Astrocyte (in vitro differentiated cells and primary cell): ENCODE results near the gene SLC25A12.

Experiments used
- CTCF ChIP-seq: IDR thresholded peaks from 2 replicates; pipeline ENCODE4 v1.5.1; 2011; ENCODE audit warnings: low read depth, mild to moderate bottlenecking, inconsistent platforms, low read length, moderate library complexity; ENCODE audit not compliant: insufficient read depth
- EZH2 ChIP-seq: IDR thresholded peaks from 2 replicates; pipeline ENCODE4 v1.6.1; 2012; ENCODE audit warnings: mild to moderate bottlenecking, low read length, inconsistent platforms; ENCODE audit not compliant: insufficient read depth

GRCh38 chr2:171846894-171847293, 47.1 kb downstream of the SLC25A12 start:
- TF ChIP-seq CTCF (no peak), EZH2 (no peak)
